Stimulated activated CD4-positive, alpha-beta T cell treated with anti-CD3 and anti-CD28 coated beads, TNF-alpha, amount 100 ng/mL, for 4 hours (primary cell): ENCODE data around the gene SLF2.

Source experiments
- DNase-seq, 3 experiments: peaks; one replicate each; pipeline ENCODE4 v3.0.0-alpha.2; 2020; ENCODE audit warnings: low read depth in 3 of 3

SLF2 gene

DNA sequence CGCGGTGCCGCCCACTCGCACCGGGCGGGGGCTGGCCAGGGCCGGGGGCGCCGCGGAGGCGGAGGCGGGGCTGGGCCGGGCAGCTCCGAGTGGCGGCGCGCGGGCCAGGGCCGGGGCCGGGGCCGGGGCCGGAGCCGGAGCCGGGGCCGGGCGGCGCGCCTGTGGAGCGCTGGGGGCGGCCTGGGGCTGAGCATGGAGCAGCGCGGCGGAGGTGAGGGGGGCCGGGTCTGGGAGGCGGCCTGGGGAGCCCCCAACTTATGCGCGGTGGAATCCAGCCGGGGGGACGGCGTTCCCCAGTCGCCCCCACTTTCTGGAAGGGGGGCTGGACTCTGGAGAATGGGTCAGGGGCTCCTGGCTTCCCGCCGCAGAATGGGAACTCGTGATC is 87.0 kb downstream of the SLF2 start, which contains the start of gene LZTS2:
Gene LZTS2 (plus strand): TSS at position 67 of the 385 bp plus-strand sequence. CDS start 2,731 bp downstream, outside the sequence.
- no peak for DNase-seq

DNA sequence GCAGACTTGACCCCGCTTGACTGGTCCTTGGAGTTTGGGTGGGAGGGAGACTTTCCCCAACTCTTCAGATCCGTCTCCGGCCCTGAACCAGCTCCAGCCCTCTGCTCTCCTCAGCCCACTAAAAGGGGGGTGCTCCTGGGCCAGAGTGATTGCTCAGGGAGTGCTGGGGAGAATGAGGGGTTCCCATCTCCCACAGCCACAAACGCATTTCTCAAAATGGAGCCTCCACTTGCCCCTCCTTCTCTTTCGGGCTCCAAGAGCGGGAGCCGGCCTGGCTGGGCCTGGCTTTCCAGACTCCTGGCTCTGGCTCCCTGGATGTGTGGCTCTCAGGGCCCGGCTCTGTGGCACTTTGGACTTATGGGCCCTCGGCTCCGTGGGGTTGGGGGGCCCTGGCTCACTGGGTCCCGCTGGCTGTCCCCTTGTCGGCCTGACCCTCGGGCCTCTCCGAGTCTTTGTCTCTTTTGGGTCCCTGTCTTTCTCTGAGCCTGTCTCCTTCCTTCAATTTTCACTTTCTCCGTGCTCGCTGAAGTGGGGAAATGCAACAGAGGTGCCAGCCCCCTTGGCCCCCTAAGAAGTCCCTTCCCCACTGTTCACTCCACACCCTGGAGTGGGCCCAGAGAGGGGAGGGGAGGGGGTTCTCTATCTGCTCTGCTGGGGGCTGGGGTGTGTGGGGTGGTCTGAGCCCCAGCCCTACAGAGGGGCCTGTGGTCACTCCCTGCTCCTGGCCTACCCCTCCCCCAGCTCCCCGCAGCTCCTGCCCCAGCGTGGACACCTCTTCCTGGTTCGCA is 87.6 kb downstream of the SLF2 start:
- DNase-seq: no peak

- DNase-seq: no peak
Measured at GRCh38 chr10:101000915-101001658, 88.3 kb downstream of the SLF2 start.

GRCh38 chr10:101001659-101002035 is 88.9 kb downstream of the SLF2 start:
- DNase-seq: no peak

- no peak for DNase-seq
Measured at GRCh38 chr10:101002456-101002855, 89.7 kb downstream of the SLF2 start.

- DNase-seq: no peak
Measured at GRCh38 chr10:101003639-101004206, 91.0 kb downstream of the SLF2 start.

DNA sequence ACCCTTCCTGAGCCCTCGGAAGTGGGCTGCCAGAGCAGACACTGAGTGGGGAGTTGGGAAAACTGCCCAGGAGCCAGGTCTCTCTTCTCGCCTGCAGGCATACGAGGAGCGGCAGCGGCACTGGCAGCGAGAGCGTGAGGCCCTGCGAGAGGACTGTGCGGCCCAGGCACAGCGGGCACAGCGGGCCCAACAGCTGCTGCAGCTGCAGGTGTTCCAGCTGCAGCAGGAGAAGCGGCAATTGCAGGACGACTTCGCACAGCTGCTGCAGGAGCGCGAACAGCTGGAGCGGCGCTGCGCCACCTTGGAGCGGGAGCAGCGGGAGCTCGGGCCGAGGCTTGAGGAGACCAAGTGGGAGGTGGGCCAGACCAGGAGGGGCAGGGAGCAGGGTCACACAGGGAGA is 92.6 kb downstream of the SLF2 start:
- no peak for DNase-seq

GRCh38 chr10:101005869-101006567 is 93.3 kb downstream of the SLF2 start:
- DNase-seq: no peak

GRCh38 chr10:101006593-101007098 is 93.9 kb downstream of the SLF2 start:
- DNase-seq: no peak

DNA sequence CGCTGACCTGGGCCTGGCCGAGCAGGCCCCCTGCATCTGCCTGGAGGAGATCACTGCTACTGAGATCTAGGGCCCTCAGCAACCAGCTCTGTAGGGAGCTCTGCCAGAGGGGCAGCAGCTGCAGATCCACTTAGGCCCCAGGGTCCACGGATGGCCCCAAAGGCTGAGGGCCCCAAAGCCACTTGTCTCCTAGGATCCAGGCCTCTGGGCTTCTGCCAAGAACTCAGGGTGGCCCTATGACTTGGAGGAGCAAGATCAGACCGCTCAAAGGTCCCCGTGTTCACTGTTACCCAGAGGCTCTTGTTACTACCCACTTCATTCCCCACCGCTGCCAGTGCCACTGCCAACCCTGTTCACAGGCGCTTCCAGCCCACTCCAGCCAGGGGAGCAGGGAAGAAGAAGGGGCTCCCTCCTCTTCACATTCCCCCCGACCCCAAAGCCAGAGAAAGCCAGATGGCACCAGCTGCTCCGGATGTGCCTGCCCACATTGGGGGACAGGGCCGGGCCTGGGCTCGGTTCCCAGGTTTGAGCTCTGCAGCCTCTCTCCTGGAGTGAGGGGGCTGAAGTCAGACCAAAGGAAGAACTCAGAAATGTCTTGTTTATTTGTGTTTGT is 94.4 kb downstream of the SLF2 start:
- DNase-seq: no peak

DNA sequence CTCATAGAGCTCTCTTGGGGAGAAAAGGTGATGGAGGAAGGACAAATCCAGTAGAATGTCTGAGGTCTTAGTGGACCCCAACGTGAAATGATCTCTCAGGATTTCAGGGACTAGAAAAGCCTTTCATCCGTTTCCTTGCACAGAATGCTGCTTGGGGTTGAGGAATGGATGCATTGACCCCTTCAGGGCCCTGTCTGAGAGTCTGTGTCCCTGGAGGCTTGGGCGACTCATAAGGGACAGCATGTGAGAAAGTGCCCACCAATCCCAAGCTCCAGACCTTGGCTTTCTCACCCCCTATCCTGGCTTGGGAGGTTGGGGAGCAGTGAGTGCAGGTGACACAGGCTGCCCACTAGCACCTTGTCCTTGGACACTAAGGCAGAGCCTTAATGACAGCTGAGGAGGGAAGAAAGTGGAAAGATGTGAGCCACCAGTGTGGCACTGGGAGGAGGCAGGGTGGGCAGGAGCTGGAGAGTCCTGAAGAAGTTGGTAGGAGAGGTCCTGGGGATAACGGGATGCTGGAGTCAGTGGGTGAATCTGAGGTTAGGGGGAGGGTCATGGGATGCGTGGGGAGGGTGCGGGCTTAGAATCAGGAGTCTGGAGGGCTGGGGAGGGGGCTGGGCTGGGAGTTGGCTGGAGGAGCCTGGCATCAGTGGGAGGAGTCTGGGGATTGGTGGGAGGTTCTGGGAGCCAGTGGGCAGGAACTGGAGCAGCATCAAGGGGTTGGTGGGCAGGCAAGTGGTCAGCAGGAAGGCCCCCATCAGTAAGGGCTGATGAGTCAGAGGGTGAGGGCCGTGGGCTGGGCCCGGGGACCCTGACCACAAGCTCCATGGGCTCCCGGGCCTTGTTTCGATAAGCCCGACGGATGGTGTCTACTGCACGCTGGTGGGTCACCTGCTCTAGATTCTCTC is 95.4 kb downstream of the SLF2 start:
- DNase-seq: no peak

DNA sequence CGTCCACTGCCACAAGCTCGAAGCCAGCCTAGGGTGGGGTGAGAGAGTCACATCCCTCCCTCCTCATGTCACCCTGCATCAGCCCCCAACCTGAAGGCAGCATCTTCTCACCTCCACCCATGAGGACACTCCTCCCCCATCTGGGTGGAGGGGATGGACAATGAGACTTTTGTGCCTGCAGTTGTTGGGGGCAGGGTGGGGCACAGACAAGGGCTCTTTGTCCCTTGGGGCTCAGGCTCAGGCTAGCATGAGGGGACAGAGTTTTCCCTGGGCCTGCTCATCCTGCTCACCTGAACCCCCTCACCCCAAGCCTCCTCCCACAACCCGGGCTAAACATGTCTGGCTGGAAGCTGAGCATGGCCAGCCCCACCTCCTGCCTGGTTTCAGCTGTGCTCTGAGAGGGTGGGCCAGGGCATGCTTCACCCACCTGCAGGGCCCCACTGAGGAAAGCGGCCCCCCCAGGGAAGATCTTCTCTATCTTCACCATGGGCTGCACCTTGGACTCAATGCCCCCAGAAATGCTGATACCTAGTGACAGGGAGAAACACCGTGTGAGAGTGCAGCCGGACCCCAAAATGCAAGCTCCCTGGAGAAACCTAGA is 96.2 kb downstream of the SLF2 start:
- DNase-seq: no peak

DNA sequence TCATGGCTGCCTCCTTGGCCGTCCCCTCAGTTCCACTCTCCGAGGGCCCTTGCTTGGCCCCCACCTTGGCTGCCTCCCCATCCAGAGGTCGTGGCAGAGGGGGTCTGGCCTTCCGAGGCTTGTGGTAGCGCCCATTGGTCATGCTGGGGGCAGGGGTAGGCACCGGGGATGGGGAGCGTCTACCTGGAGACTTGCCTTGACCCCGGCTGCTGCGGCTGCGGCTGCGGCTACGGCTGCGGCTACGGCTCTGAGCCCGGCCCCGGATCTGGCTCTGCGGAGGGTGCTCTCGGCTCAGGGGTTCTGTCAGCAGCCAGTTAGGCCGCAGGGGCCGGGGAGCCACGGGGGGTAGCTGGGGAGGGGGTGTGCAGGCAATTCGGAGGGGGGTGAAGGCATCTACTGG is 97.6 kb downstream of the SLF2 start:
- DNase-seq: no peak

DNA sequence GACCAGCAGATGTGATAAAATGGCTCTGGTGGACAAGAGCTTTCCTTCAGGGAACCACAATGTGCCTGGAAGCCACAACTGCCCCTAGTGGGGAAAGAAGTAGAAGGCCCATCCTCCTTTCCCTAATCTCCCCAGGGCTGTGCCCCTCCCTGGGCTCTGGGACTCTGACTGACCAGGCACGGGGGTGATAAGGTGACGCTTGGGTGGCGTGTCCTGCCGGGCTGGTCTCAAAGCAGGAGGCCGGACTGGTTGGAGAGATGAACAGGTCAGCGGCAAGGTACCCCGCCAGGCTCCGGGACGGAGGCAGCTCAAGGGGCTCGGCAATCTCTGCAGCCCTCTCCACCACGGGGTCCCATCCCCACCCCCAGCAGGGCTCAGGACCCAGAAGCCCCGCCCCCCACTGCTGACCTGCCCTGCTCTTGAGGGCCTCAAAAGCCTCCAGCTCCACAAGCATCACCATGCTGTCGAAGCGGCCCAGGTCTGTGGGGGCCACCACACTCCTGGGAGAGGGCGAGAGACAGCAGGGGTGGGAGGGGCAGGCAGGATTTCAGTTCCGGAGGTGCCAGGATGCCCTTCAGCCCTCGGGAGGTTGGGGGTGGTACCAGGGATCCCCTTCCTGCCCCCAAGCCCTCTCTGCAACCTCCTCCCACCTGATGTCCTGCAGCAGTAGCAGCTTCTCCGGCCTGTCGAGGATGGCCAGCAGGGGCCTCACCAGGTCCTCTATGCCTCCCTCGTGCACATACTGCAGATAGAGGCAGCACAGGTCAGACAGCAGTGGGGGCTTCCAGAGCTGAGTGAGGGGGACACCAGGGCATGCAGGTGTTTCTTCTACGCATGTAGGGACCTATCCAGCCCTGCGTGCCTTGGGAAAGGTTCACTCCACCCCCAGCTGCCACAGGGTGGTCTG is 99.0 kb downstream of the SLF2 start:
- DNase-seq: no peak

DNA sequence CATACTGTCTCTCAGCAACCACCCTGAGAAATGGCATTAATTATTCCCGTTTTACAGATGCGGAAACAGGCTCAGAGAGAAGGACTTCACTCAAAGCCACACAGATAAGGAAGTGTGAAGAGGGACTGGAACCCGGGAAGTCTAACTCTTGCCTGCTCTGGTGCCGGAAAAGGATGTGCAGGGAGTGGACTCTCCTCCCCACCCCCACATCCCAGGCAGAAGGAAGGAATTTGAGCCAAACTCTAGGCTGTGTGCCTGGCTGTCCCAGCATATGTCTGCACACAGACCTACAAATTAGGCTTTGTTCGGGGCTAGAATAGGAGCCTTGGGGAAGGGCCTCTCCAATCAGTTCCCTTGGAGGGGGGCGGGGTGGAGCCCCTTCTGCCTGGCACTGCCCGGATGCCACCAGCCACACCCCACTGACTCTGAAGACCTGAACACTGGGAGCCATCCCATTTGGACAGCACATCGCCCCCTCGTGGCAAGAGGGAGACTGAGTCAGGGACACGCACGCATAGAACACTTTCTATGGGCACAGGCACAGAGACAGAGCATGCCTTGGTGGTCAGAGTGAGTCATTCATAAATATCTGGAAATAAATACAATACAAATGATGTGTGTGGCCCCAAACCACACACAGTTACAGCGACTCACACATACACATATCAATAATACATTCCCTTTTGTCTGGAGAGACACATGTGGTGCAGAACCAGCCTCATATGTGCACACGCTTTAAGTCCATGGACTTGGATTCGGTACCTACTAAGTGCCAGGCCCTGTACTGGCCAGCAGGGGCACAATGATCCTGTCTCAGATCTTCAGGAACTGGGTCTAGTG is 100.0 kb downstream of the SLF2 start:
- DNase-seq: peak; percentile 47 to 72 (median 55)

DNA sequence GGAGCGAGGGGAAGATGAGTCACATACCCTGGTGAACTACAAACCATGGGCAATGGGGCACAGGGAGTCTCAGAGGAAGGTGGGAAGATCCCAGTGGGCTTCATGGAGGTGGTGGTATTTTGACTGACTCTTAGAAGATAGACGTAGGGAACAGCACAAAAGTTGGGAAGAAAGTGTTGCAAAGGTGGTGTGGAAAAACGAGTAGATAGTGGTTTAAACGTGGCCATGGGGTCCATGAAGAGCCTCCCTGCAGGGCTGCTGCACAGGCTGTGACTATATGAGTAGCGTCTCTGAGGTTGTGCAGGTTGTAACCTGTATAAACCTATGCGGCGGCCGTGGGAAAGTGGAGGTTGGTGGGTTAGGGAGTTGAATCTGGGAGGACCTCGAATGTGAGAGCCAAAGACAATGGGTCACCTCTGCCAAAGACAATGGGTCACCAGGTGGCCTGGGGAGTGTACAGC is 100.6 kb downstream of the SLF2 start:
- no peak for DNase-seq

- DNase-seq: peak; percentile 53 to 58 (median 58)
Measured at GRCh38 chr10:101014230-101014884, 101.6 kb downstream of the SLF2 start.
